Liver (tissue), 9 donors: ENCODE results near the gene CLEC3B. TPM values are rescaled to one million over a fixed set of nuclear protein-coding genes. Genes with fewer than 3 reads are reported as not detected.

ENCODE experiments used
- DNase-seq: peaks from one replicate; pipeline ENCODE4 v3.0.0-alpha.2; 2017; ENCODE audit warnings: low spot score
- H3K27ac ChIP-seq, 2 donors: one replicate each; pipeline ENCODE4 v1.7.0; 2013; ENCODE audit warnings: inconsistent platforms in 2 of 2, low read length in 2 of 2, control low read depth in 1 of 2, low read depth in 1 of 2, mild to moderate bottlenecking in 1 of 2
- H3K27me3 ChIP-seq, 4 donors: one replicate each; pipeline versions ENCODE4 v1.6.1 to v1.7.0; 2013; ENCODE audit warnings: low read length in 3 of 4, inconsistent platforms in 1 of 4, mild to moderate bottlenecking in 1 of 4, moderate library complexity in 1 of 4; ENCODE audit not compliant: control insufficient read depth in 4 of 4, insufficient read depth in 4 of 4
- H3K36me3 ChIP-seq, 4 donors: one replicate each; pipeline versions ENCODE4 v1.6.1 to v1.7.0; 2013; ENCODE audit warnings: low read length in 3 of 4, mild to moderate bottlenecking in 3 of 4, low read depth in 1 of 4, moderate library complexity in 1 of 4; ENCODE audit not compliant: control insufficient read depth in 4 of 4, insufficient read depth in 3 of 4
- H3K4me1 ChIP-seq, 4 donors: one replicate each; pipeline versions ENCODE4 v1.6.1 to v1.7.0; 2013; ENCODE audit warnings: low read length in 3 of 4, mild to moderate bottlenecking in 3 of 4, moderate library complexity in 1 of 4; ENCODE audit not compliant: control insufficient read depth in 4 of 4, insufficient read depth in 4 of 4
- H3K4me3 ChIP-seq, 3 donors: one replicate each; pipeline versions ENCODE4 v1.6.1 to v1.7.0; 2013; ENCODE audit warnings: low read length in 3 of 3, control low read depth in 1 of 3, low read depth in 1 of 3, mild to moderate bottlenecking in 1 of 3
- H3K9ac ChIP-seq, 2 donors: one replicate each; pipeline ENCODE4 v1.7.0; 2013; ENCODE audit warnings: low read length in 2 of 2, mild to moderate bottlenecking in 2 of 2, moderate library complexity in 2 of 2, control low read depth in 1 of 2, low read depth in 1 of 2
- H3K9me3 ChIP-seq, 4 donors: one replicate each; pipeline versions ENCODE4 v1.6.1 to v1.7.0; 2013; ENCODE audit warnings: low read length in 3 of 4; ENCODE audit not compliant: control insufficient read depth in 4 of 4
- GABPA ChIP-seq, 2 donors: IDR thresholded peaks in 1 of 2; conservative IDR thresholded peaks in 1 of 2; 2 replicates each; pipeline ENCODE4 v1.6.1; 2016; ENCODE audit warnings: antibody characterized with exemption in 2 of 2, mild to moderate bottlenecking in 1 of 2, moderate library complexity in 1 of 2
- JUND ChIP-seq, 2 donors: IDR thresholded peaks; 2 replicates each; pipeline ENCODE4 v1.6.1; 2016; ENCODE audit warnings: antibody characterized with exemption in 2 of 2
- RAD21 ChIP-seq, 2 donors: IDR thresholded peaks; 2 replicates each; pipeline ENCODE4 v1.6.1; 2016; ENCODE audit warnings: antibody characterized with exemption in 2 of 2, mild to moderate bottlenecking in 2 of 2
- RXRA ChIP-seq, 2 donors: IDR thresholded peaks; 2 replicates each; pipeline ENCODE4 v1.6.1; 2017 to 2018; ENCODE audit warnings: antibody characterized with exemption in 2 of 2, mild to moderate bottlenecking in 1 of 2
- SP1 ChIP-seq: IDR thresholded peaks from 2 replicates; pipeline ENCODE4 v1.6.1; 2018; ENCODE audit warnings: antibody characterized with exemption, mild to moderate bottlenecking
- YY1 ChIP-seq: IDR thresholded peaks from 2 replicates; pipeline ENCODE4 v1.6.1; 2016; ENCODE audit warnings: antibody characterized with exemption, mild to moderate bottlenecking
- WGBS: extraction: QIAGEN DNeasy Blood & Tissue Kit; methylation state at CpG from one replicate; pipeline ENCODE4 v1.1.7; 2013; 5-methylcytosine and 5-hydroxymethylcytosine counted together
- polyA plus RNA-seq, 2 donors: library from polyadenylated mRNA; stranded (reverse) in 1 of 2; unstranded in 1 of 2; fragments of 200-250 nt in 1 of 2; fragments of >200 nt in 1 of 2; fragmentation: Nextera tagmentation in 1 of 2; extraction: Ambion mirVana in 1 of 2; gene quantifications; one replicate each; pipeline versions ENCODE4 v1.2.1 to v1.2.3, GENCODE V29; 2013 to 2015
- total RNA-seq, 2 donors: library from RNA; depleted of rRNA; stranded (reverse); fragments of >200 nt; gene quantifications; one replicate each; pipeline ENCODE4 v1.2.3, GENCODE V29; 2014
- TF ChIP-seq, protein P1 (sequence below): IDR thresholded peaks from 2 replicates; pipeline ENCODE4 v1.6.1; 2016; ENCODE audit warnings: antibody characterized with exemption
- TF ChIP-seq, protein P2 (sequence below): IDR thresholded peaks from 2 replicates; pipeline ENCODE4 v1.6.1; 2016; ENCODE audit warnings: antibody characterized with exemption
- TF ChIP-seq, protein P3 (sequence below): IDR thresholded peaks from 2 replicates; pipeline ENCODE4 v1.6.1; 2016; ENCODE audit warnings: antibody characterized with exemption, mild to moderate bottlenecking
- TF ChIP-seq, protein P4 (sequence below): fragments of 150-350 bp; IDR thresholded peaks from 2 replicates; pipeline ENCODE4 v1.5.1; 2017; ENCODE audit warnings: improper control_type of control experiment, low read depth, low read length; ENCODE audit not compliant: missing input control
- donor health status: healthy.
- donor health status: healthy.
- donor health status: healthy.
- donor health status: healthy.
- donor health status: healthy.

CLEC3B gene
- total and polyA plus RNA-seq, 4 donors: 7.7 to 28.8 (median 13.0) TPM

DNA sequence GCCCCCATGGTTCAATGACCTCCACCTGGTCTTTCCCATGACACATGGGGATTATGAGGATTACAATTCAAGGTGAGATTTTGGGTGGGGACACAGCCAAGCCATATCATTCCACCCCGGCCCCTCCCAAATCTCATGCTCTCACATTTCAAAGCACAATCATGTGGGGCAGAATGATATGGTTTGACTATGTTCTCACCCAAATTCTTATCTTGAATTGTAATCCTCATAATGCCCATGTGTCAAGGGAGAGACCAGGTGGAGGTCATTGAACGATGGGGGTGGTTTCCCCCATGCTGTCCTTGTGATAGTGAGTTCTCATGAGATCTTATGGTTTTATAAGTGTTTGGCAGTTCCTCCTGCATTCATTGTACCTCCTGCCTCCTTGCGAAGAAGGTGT is 2.4 kb upstream of the CLEC3B start:
- WGBS: 55% methylated on average over 3 of the region's 3 CpGs
- DNase-seq: no peak
- Histone ChIP-seq H3K4me1 (peaks cover 0 to 3% (median 1%) of the 10 kb centered on the region in 4 donors), H3K36me3 (no peaks in the 10 kb centered on the region), H3K4me3 (no peak overlapping the region), H3K27me3 (no peaks in the 10 kb centered on the region), H3K27ac (no peak overlapping the region), H3K9ac (no peak overlapping the region), H3K9me3 (no peaks in the 10 kb centered on the region)
- TF ChIP-seq RXRA (IDR thresholded peaks at IDR 0.05) (no peak), YY1 (no peak), SP1 (no peak), RAD21 (IDR thresholded peaks at IDR 0.05) (no peak), GABPA (IDR thresholded peaks at IDR 0.05 in 1 of 2, conservative IDR thresholded peaks at IDR 0.05 in 1 of 2) (no peak), JUND (IDR thresholded peaks at IDR 0.05) (no peak)
- TF ChIP-seq, protein P1, sequence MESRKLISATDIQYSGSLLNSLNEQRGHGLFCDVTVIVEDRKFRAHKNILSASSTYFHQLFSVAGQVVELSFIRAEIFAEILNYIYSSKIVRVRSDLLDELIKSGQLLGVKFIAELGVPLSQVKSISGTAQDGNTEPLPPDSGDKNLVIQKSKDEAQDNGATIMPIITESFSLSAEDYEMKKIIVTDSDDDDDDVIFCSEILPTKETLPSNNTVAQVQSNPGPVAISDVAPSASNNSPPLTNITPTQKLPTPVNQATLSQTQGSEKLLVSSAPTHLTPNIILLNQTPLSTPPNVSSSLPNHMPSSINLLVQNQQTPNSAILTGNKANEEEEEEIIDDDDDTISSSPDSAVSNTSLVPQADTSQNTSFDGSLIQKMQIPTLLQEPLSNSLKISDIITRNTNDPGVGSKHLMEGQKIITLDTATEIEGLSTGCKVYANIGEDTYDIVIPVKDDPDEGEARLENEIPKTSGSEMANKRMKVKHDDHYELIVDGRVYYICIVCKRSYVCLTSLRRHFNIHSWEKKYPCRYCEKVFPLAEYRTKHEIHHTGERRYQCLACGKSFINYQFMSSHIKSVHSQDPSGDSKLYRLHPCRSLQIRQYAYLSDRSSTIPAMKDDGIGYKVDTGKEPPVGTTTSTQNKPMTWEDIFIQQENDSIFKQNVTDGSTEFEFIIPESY: no peak
- TF ChIP-seq, protein P2, sequence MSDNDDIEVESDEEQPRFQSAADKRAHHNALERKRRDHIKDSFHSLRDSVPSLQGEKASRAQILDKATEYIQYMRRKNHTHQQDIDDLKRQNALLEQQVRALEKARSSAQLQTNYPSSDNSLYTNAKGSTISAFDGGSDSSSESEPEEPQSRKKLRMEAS: no peak
- TF ChIP-seq, protein P3, sequence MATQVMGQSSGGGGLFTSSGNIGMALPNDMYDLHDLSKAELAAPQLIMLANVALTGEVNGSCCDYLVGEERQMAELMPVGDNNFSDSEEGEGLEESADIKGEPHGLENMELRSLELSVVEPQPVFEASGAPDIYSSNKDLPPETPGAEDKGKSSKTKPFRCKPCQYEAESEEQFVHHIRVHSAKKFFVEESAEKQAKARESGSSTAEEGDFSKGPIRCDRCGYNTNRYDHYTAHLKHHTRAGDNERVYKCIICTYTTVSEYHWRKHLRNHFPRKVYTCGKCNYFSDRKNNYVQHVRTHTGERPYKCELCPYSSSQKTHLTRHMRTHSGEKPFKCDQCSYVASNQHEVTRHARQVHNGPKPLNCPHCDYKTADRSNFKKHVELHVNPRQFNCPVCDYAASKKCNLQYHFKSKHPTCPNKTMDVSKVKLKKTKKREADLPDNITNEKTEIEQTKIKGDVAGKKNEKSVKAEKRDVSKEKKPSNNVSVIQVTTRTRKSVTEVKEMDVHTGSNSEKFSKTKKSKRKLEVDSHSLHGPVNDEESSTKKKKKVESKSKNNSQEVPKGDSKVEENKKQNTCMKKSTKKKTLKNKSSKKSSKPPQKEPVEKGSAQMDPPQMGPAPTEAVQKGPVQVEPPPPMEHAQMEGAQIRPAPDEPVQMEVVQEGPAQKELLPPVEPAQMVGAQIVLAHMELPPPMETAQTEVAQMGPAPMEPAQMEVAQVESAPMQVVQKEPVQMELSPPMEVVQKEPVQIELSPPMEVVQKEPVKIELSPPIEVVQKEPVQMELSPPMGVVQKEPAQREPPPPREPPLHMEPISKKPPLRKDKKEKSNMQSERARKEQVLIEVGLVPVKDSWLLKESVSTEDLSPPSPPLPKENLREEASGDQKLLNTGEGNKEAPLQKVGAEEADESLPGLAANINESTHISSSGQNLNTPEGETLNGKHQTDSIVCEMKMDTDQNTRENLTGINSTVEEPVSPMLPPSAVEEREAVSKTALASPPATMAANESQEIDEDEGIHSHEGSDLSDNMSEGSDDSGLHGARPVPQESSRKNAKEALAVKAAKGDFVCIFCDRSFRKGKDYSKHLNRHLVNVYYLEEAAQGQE: no peak
- TF ChIP-seq, protein P4, sequence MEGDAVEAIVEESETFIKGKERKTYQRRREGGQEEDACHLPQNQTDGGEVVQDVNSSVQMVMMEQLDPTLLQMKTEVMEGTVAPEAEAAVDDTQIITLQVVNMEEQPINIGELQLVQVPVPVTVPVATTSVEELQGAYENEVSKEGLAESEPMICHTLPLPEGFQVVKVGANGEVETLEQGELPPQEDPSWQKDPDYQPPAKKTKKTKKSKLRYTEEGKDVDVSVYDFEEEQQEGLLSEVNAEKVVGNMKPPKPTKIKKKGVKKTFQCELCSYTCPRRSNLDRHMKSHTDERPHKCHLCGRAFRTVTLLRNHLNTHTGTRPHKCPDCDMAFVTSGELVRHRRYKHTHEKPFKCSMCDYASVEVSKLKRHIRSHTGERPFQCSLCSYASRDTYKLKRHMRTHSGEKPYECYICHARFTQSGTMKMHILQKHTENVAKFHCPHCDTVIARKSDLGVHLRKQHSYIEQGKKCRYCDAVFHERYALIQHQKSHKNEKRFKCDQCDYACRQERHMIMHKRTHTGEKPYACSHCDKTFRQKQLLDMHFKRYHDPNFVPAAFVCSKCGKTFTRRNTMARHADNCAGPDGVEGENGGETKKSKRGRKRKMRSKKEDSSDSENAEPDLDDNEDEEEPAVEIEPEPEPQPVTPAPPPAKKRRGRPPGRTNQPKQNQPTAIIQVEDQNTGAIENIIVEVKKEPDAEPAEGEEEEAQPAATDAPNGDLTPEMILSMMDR: no peak

DNA sequence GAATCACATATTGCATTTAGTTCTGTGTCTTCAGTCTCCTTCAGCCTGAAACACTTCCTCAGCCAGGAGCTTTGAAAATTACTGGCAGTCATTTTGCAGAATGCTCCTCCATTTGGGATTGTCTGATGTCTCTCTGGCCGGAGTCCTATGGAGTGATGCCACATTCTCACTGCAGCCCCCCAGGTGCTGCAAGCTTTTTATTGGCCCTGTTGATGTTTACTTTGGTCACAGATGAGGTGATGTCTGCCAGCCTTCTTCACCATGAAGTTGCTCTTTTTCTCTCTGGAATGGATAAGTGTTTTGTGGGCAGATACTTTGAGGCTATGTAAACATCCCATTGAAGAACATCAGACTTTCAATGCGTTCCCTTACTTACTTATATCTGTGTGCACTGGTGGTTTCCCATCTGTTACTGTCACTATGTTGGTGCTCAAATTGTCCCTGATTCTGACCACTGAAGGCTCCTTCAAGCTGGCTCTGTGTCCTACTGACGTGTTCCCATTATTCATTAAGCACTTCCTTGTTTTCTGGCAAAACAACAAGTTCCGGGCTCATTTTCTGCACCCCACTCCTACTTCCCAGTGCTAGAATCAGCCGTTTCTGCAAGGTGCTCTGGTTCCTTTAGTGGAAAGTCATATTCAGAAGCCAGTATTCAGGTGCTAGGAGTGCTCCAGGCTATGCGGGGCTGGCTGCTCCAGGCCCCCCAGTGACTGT is 1.4 kb upstream of the CLEC3B start:
- 67% methylated on average over 6 of the region's 6 CpGs for whole genome bisulfite sequencing
- H3K9ac ChIP-seq: no peak overlapping the region
- H3K9me3 ChIP-seq: no peaks in the 10 kb centered on the region
- H3K36me3 ChIP-seq: no peaks in the 10 kb centered on the region
- no peak for TF ChIP-seq GABPA (IDR thresholded peaks at IDR 0.05 in 1 of 2, conservative IDR thresholded peaks at IDR 0.05 in 1 of 2)
- no peak for DNase-seq
- H3K4me3 ChIP-seq: no peak overlapping the region
- peaks cover 0 to 3% (median 1%) of the 10 kb centered on the region in 4 donors for H3K4me1 ChIP-seq
- H3K27me3 ChIP-seq: no peaks in the 10 kb centered on the region
- H3K27ac ChIP-seq: no peak overlapping the region
